Renal cortex interstitium (tissue), 11 donors: Measurements from ENCODE around the gene SHISA3. TPM values are rescaled to one million over a fixed set of nuclear protein-coding genes. Genes with fewer than 3 reads are reported as not detected.

Experiments
- DNase-seq, 11 donors: peaks; one replicate each; pipeline ENCODE4 v3.0.0-alpha.2; 2013; ENCODE audit warnings: low read depth in 9 of 11, low spot score in 4 of 11; ENCODE audit errors: extremely low read depth in 1 of 11
- polyA plus RNA-seq, 3 donors: library from polyadenylated mRNA; unstranded; fragments of 120-200 nt; gene quantifications; one replicate each; pipeline ENCODE4 v1.2.1, GENCODE V29; 2013; ENCODE audit not compliant: insufficient read length in 3 of 3

Gene SHISA3
- polyA plus RNA-seq, 3 donors = 85.6 to 114 (median 111) TPM

GRCh38 chr4:42417550-42417949 is 20.3 kb downstream of the SHISA3 start:
- DNase-seq = no peak

- DNase-seq = no peak
These were observed 22.9 kb downstream of the SHISA3 start for GRCh38 chr4:42420140-42420539.

- no peak for DNase-seq
These were observed 28.1 kb downstream of the SHISA3 start for GRCh38 chr4:42425146-42426065.

- DNase-seq = no peak
These were observed 30.7 kb downstream of the SHISA3 start for GRCh38 chr4:42428036-42428435.

GRCh38 chr4:42436928-42437565 is 39.8 kb downstream of the SHISA3 start:
- DNase-seq = peak in 3 of 11 donors; percentile 38 to 40 (median 38)

- no peak for DNase-seq
These were observed 42.8 kb downstream of the SHISA3 start for GRCh38 chr4:42440083-42440482.

- DNase-seq = no peak
These were observed 45.3 kb downstream of the SHISA3 start for GRCh38 chr4:42442601-42443000.

GRCh38 chr4:42445038-42445437 is 47.8 kb downstream of the SHISA3 start:
- DNase-seq = no peak

- DNase-seq = no peak
These were observed 49.5 kb downstream of the SHISA3 start for GRCh38 chr4:42446823-42447222.

Other genes with a start within 250 kb of the SHISA3 start
- gene BEND4, start 244.8 kb upstream of the SHISA3 start, polyA plus RNA-seq = 1 to 10 TPM; 1.3 to 1.5 (median 1.4) TPM